HG03460 (cell line): ENCODE measurements around the gene RELN.

Source experiments
- ATAC-seq: cut with Tn5 transposase; IDR thresholded peaks from one replicate; pipeline ENCODE4 v1.9.1; 2021; ENCODE audit not compliant: unreplicated experiment

Gene RELN

DNA sequence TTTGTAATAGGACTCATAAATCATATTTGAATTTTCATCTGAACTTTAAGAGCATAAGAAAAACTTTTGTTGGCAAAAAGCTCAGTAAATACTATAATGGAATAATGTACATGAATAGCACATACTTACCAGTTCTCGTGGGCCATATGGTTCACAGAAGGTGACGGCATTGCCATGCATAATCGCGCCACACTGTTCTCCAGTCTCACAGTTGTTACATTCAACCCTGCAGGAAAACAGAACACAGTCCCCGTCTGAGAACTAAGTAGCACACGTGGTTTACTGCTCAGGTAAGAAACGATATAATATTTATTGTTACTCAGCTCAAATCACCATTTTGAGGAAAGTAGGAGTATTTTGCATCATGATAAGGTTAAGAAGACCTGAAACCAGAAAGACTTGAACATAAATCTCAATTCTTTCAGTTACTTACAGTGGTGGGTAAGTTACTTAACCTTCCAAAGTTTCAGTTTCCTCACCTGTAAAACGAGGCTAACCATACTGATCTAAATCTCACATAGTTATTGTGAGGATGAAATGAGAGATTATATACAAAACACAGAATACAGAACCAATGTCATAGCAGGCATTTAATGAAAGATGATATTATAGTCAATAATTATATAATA is 261.4 kb downstream of the RELN start:
- no peak for ATAC-seq

DNA sequence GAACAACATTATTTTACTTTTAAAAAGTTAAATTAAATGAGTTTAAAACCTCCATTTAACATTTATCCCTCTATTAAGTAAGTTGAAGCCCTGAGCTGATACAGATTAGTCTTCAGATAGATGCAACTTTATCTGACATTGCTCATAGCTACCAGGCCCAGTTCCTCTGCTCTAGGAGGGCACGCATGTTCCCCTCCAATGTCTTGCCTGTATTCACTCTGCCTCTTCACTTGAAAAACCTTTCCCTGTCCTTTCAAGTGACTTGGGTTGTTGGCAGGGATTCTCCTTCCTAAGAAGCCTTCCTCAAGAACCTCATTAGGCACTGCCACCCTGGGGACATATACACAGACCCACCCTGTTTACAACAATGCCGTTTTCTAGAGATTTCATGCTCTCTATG is 270.4 kb downstream of the RELN start:
- no peak for ATAC-seq

DNA sequence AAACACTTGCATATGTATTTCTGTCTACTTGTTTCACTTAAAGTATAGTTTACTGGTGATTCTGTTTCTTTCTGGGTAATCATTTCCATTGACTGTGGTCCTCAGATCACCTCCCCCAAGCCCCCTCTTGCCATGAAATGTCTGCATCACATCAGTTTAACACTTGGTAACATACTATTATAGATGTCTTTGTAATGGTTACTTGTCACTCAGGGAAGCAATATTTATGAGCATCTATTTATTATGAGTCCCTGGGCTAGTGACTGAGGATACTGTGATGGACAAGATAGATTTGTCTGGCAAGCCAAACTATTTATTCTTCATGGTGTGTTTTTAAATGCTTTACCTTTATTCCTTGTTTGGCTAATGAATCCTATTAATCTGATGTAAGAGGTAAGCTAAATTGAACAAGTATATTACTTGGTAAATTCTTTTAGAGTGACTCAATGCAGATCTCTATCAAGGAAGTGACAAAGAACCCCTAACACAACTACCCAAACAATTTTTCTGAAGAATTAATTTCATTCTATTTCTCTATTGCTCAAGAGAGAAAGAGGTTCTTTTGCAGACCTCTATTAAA is 270.9 kb downstream of the RELN start:
- ATAC-seq: no peak

DNA sequence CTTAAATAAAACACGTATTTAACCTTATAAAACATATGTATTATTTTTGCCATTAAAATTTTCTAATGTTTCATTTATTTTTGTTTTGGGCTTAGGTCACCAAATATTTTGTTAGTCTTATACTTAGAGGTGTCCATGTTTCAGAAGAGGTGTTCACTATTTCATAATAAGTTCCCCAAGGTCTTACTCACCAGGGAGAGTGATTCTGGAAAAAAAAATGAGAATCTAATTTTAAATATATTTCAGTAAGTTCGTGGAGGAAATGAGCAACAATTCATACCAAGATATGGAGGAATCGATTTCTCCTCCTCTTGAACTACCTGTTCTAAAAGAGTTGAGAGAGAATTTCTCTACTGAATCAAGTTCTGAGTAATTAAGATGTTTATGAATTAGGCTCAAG is 271.9 kb downstream of the RELN start:
- ATAC-seq: no peak

DNA sequence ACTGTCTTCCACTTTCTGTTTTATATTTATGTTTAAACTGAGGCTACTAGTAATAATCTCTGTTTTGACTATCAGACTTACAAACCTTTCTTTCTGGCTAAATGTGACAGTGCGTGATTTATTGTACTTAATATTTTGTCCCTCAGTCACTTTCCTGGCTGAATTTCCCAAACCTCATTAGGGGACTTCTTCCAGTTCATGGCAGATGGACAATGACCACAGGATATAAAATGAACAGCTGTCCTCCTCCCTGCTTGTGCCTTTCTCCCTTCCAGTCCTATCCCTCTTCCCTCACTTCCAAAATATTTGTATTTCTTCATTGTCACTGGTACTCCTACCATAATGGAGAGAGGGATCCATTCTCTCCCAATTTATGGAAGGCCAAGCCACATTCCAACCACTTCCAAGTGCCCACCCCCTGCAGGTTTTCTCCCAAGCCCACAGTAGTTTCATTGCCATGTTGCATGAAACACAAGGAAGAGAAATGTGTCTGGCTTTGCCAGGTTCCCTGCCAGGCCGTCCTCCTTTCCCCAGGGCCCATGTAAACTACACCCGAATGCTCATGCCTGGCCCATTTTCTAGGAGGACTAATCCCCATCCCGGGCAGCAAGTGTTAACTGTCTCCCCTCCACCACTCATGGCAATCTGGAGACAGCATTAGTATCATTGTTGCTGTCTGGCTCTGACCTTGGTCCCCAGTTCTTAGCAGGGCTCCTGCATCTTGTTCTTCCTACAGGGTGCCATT is 273.9 kb downstream of the RELN start:
- ATAC-seq: no peak

DNA sequence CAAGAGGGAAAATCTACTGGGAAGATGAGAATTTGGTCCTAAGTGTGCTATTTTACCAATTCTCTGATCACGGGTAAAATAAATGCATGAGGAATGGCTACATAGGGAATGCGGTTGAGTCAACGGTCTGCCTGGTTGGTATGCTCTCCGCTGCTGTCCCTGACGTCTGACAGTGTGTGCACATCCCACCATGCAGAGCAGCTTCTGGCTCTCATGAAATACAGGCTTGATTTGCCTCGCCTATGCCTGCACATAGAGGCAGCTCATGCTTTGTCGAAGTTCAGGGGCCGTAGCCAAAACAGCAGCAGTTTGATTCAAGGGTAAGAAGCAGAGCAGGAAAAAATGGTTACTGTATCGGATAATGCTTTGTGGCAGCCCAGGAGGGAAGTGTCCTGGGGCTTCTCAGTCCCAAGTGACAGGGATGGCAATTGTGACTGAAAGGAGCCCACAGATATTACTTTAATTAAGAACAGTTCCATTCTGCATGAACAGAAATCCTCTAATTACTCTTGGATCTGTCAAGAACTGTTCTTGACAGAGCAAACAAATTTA is 275.0 kb downstream of the RELN start:
- ATAC-seq: no peak

DNA sequence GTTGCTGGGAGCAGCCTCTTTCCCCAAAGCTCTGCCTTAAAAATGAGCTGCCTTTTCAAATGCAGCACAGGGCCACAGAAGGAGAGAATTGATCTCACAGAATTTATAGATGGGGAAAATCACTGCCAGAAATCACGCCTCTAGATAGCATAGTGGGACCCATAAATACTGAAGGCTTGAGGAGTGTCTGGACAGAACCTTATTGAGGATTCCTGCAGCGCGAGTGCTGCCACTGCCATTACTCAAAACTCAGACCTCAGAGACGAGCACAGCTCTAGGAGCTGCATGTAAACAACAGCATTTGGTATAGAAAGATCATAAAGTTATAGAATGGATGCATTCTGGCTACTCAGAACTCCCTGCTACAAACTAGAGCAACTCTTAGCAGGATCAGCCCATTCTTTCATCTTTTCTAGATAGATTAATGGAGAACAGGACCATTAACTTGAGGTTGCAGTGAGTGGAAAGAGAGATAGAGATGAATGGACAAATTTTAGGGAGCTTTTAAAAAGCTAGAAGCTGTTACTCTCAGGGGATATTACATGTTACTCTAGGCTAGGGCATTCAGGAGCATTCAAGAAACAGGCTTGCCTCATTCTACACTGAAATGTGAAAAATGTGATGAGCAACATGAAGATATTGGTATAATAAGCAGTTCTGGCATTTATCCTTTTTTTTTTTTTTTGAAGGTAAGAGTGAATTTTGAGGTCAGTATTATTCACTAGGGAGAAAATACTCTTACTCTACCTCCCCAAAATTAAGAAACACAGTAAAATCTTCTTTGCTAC is 276.3 kb downstream of the RELN start:
- no peak for ATAC-seq

DNA sequence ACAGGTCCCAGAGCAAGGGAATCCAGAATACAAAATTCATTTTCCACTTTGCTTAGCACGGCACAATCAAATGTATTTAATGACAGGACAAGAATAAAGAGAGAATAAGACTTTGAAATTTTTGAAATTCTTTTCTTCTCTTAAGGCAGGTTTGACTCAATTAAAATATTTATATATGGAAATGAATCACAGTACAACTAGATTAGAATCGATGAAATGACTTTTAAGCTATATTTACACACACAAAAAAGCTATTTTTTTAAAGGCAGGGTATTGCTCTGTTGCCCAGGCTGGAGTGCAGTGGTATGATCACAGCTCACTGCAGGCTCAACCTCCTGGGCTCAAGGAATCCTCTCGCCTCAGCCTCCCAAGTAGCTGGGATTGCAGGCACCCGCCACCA is 278.0 kb downstream of the RELN start:
- ATAC-seq: no peak

DNA sequence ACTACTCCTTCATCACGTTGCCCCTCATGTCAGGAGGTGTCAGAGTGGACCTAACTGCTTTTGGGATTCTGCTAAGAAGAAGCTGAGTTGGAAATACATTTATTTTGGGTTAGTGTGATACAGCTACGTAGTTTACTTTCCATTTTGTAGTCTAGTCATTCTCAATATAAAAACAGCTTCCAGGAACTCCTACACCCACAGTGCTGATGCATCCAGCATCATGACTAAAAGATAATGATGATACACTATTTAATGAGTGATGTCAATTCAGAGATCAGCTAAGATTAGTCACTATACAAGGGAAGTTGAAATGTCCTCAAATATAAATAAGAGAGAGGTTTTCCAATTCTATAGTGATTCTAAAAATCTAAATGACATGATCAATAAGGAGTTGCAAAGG is 279.2 kb downstream of the RELN start:
- no peak for ATAC-seq

DNA sequence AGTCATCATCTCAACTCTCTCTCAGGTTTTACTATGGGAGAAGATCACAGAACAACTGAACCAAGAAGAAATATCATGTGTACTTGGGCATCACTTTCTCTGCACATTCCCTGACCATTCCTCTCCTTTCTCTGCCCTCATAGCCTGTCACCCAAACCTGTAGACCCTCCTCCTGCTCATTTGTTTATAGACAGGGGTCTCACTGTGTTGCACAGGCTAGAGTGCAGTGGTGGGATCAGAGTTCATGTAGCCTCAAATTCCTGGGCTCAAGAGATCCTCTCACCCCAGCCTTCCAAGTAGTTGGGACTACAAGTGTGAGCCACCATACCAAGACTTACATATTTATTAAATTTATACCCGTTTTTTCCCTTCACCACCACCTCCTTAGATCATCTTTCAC is 282.7 kb downstream of the RELN start:
- no peak for ATAC-seq

DNA sequence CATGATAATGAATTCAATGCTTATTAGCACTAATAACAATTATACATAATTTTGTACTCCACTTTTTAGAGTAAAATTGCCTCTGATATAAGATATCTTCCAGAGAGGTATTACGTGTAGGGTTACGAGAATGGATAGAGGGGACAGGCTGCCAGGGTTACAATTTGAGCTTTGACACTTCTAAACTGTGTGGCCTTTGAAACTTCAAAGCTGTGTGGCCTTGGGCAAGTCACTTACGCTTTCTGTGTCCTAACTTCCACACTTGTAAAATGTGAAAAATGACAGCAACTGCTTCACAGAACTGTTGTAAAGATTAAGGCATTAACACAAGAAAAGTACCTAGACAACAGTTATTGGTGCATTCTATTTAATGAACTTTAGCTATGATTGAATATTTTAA is 283.9 kb downstream of the RELN start:
- ATAC-seq: no peak

DNA sequence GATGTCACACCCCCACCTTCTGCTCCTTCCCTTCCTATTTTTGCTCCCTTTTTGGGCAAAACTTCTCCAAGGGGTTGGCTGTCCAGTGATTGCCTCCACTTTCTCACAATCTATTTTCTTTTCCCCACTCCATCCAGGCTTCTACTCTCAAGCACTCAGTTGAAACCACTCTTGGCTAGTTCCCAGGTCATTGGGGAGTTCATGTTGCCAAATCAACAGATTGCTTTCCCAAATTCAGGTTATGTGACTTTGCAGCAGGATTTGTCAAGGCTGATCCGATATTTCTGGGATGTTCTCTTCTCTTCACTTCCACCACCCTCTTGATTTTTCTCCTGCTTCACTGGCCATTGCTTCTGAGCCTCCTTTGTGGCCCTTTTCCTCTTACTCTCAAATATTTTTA is 284.8 kb downstream of the RELN start:
- ATAC-seq: no peak

DNA sequence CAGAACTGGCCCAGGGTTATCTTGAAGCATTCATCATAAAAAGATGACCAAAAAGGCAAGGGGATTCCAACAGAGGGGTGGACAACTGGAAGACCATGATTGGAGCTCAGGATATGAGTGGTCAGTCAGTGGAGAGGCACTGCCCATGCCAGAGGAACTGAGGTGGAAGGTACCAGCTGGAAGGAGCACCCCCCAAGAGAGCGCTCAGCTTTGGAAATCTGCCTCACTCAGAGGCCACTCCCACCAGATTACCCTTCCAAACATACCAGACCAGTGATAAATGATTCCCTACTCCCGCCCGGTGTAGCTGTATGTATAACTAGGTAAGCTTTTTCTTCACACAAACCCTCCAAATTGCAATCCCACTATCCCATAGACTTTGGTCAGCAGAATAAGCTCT is 286.5 kb downstream of the RELN start:
- no peak for ATAC-seq

DNA sequence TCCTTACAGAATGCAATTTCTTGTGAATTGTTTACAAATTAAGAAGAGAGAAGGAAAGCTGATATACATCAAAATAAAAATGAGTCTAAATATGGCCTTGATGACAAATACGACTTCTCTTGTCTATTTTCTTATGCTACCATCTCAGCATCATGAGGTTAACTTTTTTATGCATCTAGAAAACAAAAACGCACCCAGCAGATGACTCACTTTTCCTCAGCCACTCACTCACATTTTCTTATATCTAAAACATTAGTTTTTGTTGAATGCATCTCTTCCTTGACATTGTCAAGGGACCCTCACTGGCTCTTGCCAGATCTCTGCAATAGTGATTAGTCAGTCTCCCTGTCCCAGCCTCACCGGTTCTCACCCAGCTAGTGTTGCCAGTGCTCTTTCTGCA is 287.0 kb downstream of the RELN start:
- no peak for ATAC-seq

DNA sequence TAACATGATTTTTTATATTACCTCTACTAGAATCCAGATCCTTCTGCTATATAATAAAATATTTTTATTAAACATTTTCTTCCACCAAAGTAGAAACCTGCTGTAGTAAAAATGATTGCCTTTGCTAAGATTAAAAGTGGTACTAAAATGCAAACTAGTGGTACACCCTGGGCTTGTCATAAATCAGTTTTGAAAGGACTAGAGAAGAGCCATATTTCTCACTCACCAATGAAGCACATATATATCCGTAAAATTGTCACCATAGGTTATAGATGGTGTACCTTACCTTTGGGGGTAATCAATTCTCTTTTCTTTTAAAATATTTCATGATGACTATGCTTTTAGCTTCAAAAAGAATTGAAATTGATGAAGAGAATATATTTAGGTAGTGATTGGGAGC is 290.4 kb downstream of the RELN start:
- no peak for ATAC-seq

DNA sequence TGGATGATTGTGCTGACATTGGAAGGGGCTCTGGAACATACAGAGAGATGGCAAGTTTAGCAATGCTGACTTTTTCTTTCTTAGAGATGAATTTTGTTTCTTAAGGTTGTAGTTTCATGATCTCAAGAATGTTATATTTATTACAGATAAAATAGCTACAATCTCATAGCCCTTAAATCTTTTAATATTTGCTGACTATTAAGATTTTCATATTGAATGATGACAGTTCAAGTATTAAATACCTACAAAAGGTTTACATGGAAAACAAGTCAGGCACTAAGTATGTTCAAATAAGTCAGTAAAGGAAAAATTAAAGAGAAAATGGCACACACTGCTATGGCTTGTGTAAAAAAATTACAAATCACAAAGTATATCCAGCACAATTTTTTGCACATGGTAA is 291.4 kb downstream of the RELN start:
- no peak for ATAC-seq

DNA sequence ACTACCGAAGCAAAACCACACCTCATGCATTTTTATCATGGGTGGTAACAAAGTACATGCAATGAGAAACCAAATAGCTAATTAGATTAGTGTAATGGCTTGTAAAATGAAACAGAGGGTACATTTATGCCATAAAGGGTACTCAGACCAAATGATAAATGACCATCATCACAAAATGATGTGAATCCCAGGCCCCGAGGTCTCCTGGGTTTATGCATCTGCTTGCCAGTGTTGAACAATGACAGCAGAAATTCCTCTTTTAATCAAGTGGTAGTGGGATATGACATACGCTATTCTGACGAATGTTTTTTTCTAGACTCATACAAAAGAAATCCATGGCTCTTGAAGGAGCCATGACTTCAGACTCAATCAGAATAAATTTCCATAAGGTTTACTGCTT is 293.9 kb downstream of the RELN start:
- ATAC-seq: no peak

DNA sequence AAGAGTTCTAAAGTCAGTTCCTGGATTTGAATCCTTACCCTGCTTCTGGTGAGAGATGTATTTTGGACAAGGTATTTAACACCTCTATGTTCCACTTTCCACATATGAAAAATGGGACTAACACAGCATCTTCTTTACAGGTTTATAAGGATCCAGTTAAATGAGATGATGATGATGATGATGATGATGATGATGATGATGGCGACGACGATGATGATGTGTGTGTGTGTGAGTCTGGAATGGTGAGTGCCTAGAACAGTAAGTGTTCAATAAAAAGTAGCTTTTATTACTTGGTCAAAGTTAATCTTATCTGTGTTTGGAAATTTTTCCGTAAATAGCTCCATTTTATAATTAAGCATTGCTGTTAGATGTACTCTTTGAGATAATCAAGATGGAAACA is 295.2 kb downstream of the RELN start:
- ATAC-seq: no peak

DNA sequence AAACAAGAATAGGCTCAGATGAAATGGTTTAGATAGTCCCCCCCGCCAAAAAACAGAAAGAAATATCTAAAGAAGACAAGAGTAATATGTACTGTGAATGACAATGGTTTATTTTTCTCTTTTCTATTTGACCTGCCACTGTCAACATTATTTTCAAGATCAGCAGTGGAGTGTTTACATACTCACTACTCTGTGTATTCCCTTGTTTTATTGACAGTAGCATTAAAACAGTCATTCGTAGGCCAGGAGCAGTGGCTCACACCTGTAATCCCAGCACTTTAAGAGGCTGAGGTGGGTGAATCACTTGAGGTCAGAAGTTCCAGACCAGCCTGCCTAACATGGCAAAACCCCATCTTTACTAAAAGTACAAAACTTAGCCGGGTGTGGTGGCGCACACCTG is 298.2 kb downstream of the RELN start:
- ATAC-seq: no peak

DNA sequence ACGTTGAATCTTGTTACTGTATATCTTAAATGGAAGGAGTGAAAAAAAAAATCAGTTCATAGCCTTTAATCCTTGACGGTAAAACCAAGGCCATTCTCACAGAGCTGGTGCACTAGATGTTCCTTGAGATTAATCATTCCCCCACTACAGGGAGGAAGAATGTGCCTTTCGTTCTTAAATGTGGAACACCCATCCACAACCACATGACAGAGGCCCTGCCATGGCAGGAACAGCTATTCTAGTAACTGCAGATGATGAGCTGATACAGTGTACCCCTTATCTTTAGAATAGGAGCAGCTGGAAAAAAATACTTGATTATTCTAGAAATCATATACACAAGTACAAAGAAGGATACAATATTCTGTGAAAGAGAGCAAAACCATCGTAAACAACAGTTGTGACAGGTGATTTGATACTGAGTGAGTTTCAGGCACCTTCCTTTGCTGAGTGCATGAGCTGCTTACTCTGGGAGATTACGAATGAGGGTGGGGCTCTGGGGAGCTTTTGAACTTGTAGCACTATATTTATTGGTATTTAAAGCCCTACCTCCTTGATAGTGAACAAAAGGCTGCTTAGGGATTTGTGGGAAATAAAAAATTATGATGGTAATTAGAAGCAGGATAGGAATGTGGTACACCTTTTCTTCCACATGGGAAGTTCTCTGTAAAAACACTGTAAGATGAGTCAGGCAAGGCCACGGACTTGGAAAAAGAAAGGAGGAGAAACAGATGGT is 299.1 kb downstream of the RELN start:
- no peak for ATAC-seq

DNA sequence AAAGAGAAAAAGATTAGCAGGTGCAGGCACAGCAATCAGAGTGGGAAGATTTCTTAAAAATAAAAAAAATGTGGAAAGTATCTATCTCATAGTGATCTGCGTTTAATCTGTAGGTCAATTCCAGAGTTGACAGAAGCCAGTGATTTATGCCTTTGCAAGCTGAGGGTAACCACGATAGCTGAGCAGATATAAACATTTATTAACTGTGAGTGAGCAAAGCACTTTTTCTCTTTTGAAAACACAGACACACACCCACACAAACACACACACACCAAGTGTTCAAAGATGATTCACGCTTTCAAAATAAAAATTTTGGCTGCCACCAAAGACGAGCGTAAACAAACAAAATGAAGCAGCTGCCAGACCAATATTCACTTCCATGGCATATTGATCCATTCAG is 300.2 kb downstream of the RELN start:
- ATAC-seq: no peak
